Measurements from ENCODE around the gene SCAMP4.

DNA sequence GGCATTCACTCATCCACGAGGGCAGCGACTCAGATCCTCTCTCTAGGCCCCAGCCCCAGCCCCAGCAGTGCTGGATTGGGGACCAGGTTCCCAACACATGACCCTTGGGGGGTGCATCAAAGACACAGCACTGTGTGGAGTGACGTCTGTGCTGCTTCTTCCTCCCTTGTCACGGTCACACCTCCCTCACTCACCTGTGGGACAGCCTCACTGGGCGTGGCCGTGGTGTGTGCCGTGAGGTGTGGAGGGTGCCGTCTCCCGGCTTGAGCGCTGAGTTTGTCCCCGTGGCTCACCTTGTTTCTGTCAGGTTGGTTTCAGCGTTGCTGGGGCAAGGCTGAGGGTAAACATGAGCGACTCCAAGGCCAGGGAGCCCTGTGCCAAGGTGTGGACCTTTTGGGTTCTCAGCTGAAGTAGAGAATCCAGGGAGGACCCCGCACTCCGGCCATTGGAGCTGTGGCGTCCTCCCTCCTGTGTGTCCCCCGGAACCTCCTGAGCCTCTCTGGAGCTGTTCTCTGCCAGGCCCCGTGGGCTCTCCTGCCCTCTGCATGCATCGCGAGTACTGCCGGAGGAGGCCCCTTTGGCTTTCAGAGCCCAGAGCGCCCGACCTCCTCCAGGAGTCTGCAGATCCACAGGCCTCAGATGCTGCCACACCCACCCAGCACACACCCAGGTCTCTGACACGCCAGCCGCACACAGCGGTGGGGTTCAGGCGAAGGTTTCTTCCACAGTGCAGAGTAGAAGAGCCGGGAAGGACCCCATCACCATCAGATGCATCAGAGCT lies 69.4 kb downstream of the SCAMP4 start:
- TF ChIP-seq, protein P1, sequence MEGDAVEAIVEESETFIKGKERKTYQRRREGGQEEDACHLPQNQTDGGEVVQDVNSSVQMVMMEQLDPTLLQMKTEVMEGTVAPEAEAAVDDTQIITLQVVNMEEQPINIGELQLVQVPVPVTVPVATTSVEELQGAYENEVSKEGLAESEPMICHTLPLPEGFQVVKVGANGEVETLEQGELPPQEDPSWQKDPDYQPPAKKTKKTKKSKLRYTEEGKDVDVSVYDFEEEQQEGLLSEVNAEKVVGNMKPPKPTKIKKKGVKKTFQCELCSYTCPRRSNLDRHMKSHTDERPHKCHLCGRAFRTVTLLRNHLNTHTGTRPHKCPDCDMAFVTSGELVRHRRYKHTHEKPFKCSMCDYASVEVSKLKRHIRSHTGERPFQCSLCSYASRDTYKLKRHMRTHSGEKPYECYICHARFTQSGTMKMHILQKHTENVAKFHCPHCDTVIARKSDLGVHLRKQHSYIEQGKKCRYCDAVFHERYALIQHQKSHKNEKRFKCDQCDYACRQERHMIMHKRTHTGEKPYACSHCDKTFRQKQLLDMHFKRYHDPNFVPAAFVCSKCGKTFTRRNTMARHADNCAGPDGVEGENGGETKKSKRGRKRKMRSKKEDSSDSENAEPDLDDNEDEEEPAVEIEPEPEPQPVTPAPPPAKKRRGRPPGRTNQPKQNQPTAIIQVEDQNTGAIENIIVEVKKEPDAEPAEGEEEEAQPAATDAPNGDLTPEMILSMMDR (IDR thresholded peaks at IDR 0.05 in 2 of 3, conservative IDR thresholded peaks at IDR 0.05 in 1 of 3; ENCODE audit: borderline replicate concordance in 1 of 3, insufficient read depth in 1 of 3, low read depth in 2 of 3, low read length in 2 of 3) = no peak
- TF ChIP-seq YY1 (IDR thresholded peaks at IDR 0.05; ENCODE audit: extremely low read depth, insufficient replicate concordance, low read depth, low read length) = no peak
- TF ChIP-seq, protein P2, sequence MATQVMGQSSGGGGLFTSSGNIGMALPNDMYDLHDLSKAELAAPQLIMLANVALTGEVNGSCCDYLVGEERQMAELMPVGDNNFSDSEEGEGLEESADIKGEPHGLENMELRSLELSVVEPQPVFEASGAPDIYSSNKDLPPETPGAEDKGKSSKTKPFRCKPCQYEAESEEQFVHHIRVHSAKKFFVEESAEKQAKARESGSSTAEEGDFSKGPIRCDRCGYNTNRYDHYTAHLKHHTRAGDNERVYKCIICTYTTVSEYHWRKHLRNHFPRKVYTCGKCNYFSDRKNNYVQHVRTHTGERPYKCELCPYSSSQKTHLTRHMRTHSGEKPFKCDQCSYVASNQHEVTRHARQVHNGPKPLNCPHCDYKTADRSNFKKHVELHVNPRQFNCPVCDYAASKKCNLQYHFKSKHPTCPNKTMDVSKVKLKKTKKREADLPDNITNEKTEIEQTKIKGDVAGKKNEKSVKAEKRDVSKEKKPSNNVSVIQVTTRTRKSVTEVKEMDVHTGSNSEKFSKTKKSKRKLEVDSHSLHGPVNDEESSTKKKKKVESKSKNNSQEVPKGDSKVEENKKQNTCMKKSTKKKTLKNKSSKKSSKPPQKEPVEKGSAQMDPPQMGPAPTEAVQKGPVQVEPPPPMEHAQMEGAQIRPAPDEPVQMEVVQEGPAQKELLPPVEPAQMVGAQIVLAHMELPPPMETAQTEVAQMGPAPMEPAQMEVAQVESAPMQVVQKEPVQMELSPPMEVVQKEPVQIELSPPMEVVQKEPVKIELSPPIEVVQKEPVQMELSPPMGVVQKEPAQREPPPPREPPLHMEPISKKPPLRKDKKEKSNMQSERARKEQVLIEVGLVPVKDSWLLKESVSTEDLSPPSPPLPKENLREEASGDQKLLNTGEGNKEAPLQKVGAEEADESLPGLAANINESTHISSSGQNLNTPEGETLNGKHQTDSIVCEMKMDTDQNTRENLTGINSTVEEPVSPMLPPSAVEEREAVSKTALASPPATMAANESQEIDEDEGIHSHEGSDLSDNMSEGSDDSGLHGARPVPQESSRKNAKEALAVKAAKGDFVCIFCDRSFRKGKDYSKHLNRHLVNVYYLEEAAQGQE (IDR thresholded peaks at IDR 0.05; ENCODE audit: low read depth) = no peak
- TF ChIP-seq POLR2A (IDR thresholded peaks at IDR 0.05; ENCODE audit: borderline replicate concordance, extremely low read depth, insufficient read depth, insufficient read length) = no peak
- TF ChIP-seq SIN3A (IDR thresholded peaks at IDR 0.05; ENCODE audit: low read depth) = no peak
- TF ChIP-seq EZH2 (IDR thresholded peaks at IDR 0.05) = no peak

Data from HCT116 (cell line).